Stimulated activated CD4-positive, alpha-beta T cell treated with anti-CD3 and anti-CD28 coated beads, Interleukin-1b, Interleukin-23, amount 100 ng/mL, for 4 hours (primary cell): ENCODE data around the gene MBP.

Experiments used
- DNase-seq, 2 donors: peaks; one replicate each; pipeline ENCODE4 v3.0.0-alpha.2; 2020; ENCODE audit warnings: low read depth in 2 of 2

MBP gene

DNA sequence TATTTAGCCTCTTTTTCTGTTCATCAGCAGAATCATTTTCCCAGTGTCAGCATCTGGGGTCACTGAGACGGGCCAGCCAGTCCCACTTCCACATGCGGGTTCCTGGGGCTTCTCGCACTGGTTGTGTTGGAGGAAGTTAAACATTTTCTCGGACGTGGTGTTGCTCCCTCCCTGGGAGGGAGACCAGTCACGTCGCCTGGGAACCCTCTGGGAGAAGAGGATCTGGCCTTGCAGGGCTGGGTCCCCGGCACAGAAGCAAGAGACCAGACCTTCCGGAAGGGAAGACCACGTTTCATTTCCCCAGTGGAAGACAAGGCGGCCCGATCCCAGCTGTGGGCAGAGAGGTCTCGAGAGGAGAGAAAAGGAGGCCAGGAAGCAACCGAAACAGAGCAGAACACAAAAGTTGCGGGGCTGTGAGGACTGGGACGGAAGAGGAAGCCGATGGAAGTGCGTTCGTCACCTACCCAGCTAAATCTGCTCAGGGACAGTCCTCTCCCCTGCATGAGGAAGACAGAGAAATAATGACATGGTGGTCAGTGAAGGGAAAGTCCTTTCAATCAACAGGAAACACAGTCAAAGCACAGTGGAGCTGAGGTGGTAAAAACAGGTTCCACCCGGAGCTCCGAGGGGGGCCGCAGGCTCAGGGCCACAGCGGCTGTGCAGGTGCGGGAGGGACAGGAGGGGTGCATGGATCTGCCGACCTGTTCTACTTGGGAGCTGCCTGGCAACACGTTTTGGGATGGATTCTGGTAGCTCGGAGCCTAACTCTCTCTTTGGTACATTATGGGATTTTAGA is 144.4 kb downstream of the MBP start:
- no peak for DNase-seq

DNA sequence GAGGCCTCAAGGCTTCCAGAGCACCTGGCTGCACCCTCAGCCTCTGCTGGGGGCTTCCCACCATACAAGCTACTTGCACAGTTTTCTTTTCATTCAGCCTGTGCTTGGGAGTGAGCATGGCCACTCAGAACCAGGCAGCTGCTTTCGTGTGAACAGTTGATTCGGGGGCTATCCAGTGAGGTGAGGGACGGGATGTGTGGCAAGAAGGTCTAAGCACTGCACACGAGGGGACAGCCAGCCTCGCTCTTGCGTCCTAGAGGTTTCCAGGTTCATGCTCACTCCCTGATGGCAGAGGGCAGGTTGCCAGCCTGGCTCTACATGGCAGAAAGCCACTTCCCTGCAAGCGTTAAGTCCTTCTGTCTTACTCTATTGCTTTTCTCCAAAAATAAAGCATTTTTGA is 146.2 kb downstream of the MBP start:
- no peak for DNase-seq

DNA sequence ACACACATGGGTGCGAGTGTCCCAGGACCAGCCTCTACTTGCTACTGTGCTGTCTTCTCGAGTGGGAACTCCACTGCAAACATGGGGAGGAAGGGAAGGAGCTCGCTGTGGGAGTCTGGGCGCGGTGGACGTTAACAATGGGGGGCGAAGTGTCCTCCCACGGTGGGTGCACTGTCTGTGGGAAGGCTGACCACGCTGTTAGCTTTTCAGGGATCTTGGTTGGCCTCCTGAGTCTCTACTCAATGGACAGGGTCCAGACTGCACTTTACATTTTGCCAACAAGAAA is 146.7 kb downstream of the MBP start:
- no peak for DNase-seq

DNA sequence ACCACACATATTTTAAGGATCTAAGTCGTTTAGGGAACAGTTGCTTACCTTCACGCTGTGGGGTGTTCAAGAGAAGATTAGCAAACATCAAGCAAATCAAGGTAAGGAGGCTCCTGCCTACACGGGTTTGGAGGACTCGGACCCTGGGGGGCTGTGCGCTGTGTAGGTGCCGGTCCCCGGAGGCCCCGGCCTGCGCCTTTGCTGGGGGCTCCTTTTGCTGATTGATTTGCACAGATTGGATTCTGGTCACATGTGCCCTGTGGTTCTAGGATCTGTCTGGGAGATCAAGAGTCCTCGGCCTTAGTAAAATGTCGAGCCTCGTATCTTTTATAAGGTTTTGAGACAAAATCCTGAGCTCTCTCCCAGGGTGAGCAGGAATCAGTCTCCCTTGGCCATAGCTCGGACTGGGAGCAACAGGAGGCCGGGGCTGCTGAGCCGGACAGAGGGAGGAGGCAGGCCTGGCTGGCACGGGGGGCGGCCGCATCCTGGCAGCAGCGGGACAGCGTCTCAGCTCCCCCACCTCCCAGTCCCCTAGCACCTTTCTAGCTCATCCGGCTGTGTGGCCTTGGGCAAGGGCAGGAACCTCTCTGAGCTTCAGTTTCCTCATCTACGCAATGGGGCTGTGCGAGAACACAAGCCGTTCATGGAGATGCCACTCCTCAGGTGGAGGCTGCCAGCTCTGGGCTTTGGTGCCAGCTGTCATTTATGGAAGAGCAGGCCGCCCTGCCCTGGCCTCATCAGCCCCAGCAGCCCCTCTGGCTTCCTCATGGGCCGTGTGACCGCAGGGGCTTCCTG is 147.2 kb downstream of the MBP start:
- no peak for DNase-seq

DNA sequence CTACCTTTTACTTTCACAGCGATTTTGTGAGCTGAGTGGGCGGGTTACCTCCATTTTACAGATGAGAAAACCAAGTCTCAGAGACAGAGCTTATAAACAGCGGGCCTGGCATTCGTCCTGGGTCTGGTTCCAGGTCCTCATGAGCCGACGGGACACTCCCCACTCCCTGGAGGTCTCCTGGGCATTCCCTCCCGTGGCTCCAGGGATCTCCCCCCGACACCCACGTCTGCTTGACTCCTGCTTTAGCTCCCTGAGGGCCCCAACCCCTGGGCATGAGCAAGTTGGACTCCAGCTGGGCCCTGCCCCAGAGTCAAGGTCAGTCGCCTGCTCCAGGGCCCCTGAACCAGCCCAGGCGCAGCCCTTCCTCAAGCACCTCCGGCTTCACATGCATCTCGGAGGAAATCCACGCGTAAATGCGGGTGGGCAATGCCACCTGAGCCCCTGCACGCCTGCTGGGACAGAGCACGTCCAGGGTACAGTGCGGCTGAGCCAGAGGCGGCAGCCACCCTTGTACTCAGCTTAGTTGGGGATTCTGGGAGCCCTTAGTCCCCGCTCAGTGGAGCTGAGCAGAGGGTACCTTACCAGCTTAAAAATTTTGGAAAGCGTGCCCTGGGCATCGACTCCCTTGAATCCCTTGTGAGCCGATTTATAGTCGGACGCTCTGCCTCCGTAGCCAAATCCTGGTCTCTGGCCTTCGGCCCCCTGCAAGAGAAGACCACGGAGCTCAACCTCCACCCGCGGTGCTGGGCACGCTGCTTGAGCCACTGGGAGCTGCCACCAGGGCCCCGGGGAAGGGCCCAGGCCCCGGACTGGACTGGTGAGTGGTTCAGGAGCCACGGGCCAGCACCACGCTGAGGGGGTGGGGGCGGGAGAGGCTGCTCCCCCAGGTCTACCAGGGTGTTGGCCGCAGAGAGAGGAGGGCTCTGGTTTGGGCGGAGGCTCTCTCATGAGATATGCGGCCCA is 148.1 kb downstream of the MBP start:
- no peak for DNase-seq

DNA sequence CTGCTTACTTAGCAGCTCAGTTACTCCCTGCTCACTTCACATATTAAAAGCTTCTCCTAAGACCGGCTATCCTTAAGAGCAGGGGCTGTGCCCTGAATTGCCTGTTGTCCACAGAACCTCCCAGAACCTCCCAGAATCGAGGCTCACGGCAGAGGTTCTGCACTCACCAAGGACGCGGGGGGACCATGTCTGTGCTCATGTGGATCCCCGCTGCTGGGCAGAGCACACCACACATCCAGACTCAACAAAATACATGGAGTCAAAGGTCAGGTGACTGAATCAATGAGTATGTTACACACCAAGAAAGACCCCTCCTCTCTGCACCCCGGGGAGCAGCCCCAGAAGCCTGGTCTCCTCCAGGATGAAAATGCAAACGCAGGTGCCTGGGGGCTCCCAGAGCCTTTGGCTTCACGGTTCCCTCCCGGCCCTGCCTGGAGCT is 149.0 kb downstream of the MBP start:
- no peak for DNase-seq

DNA sequence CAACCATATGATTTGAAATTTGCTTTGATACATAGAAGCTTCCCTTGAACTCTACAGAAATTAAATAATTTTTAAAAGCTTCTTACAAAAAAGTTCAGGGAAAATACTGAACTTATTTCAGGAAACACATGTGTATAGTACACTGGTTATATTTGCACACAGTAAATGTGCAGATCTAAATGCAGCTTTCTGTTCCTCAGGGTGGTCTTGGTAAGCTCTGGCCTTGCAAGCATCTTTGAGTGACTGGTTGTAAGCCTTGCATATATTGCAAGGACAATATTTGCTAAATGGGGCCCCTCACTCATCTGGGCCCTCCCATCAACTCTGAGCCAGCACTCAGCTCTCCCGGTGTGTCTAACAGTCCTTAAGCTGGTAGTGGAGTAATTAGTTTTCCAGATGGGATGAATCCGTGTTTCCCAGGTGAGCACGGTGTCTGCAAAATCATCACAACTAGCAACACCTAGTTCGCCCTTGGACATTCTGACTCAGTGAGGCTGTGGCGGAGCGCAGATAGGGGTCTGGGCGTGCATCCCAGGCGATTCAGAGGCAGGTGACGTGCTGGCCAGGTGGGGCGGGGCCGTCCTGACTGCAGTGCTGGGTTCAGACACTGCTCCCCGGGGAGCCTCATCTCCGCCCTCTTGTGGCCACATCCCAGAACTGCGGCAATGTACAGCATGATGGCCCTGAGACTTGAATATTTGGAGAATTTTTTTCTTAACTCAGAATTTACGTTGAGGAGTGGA is 149.6 kb downstream of the MBP start:
- DNase-seq: peak; percentile 80 to 84

DNA sequence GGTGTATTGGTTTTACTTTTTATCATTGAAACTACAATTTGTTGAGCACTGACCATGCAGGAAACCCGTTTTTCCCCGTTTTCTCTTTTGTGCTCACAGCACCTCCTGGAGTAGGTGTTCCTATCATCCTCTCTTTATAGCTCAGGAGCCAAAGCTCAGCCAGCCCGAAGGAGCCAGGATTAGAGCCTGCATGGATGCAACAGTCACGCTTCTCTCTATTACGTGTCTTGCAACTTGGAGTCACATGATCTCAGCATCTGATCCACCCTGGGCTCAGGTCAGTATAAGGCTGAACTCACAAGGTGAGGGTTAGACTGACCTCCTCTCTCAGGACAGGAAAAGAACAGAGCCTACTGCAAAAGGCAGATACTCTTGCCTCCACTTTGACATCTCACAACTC is 150.5 kb downstream of the MBP start:
- DNase-seq: no peak

DNA sequence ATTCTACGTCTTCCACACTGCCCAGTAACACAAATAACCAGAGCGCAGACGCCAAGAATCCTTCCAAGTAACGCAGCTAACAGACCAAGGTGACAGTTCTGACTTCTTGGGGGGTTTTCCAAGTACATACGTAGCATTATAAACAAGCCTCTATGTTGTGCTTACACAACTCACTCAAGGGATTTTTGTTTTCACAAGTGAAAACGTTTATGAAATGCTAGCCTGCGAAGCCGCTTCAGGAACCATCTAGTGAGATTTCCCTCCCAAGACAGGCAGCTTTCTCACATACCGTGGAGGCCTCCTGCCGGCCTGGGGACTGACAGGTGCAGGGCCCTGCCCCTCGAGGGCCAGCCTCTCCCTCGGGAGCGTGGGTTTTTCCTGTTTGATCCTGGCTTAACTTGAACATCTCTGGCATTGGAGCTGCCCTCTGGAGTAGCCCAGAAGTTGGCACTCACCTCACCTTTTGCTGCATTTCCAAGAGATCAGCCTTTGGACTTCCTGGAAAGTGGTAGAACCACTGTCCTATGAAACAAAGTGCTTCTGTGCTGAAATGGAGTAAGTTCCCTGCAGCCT is 151.1 kb downstream of the MBP start:
- no peak for DNase-seq

DNA sequence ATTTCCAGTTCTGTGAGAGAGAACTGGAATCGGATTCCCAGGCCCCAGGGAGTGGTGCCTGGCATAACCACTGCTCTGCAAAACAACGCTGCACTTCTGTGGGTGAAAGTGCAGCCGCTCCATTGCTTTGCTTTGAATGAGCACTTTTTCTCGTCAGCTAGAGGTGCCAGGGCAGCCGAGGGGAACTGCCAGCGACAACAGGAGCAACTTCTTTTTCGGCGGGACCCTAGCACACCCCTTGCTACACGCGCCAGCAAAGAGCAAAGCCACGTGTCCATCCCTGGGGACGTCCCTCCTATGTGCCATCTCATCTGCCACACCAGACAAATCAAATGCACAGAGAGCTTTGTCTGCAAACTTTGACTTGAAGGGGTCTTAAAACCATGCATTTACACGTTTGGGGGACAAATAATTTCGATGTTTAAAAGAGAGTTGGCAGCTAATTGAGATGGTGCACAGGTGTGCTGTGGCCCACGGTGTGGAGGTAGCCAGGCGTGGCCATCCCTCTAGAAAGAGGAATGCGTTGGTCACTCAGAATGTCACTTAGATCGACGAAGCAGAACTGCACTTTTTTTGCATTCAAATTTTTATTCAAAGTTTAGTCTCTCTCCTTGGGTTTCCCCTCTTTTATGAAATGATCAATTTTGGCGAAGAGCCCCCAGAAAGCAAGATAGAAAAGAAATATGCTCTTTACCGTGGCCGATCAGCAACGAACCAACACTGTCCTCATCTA is 151.8 kb downstream of the MBP start:
- DNase-seq: no peak

DNA sequence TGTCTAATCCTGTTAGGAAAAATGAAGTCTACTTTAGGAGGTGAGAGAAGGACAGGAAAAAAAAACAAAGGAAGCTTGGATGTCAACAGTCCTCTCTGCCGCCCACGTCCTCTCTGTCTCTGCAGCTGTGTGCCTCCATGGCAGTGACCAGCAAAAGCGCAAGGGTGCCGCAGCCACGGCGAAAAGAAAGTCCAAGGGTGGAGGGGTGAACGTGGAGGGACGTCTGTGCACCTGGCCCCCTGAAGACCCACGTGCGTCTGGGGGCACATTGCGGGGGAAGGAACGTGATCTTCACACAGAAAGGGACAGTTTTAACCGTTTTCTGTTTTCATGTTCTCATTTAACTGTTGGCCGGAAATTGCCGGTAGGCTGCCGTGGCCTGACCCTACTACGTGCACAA is 152.7 kb downstream of the MBP start:
- no peak for DNase-seq

DNA sequence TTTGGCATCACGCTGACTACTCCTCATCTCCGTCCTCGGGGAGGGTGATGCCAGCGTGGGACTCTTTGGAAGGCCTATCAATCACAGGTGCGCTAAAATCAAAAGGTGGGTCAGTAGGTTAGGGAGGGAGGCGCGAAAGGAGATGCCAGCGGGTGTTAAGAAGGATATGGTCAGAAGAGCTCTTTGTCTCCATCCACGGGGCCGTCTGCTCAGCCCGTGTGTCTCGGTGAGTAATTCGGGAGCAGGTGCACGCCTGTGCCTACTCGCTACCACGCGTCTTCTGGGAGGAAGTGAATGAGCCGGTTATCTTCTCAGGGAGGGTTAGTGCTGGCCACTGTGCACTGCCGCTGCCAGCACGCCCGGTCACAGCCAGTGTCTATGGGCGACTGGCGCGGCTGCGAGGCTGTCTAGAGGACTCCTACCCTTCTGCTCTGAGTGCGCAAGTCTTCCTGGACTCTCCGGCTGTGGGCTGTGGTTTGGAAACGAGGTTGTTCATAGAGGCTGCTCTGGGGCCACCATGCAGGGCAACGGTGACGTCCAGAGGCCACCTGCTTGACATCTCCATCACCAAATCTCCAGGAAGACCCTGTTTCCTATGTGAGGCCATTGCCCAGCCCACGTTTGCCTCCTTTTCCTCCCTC is 153.4 kb downstream of the MBP start:
- no peak for DNase-seq

DNA sequence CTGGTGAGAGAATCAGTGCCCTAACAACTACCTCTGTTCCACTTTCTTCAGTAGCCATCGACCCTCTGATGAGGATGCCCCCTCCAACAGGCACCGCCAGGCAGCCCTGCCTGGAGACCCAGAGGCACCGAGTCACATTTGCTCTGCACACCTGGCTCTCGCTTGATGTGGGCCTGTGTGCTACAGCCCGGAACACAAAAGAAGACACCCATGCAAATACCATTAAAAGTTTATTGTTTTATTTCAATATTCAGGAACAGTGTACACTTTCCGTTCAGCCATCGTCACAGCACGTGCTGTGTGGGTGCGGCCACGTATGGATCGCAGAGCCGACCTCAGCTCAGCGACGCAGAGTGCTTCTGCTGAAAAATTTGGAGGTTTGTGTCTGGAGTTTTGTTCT is 154.0 kb downstream of the MBP start:
- DNase-seq: no peak

DNA sequence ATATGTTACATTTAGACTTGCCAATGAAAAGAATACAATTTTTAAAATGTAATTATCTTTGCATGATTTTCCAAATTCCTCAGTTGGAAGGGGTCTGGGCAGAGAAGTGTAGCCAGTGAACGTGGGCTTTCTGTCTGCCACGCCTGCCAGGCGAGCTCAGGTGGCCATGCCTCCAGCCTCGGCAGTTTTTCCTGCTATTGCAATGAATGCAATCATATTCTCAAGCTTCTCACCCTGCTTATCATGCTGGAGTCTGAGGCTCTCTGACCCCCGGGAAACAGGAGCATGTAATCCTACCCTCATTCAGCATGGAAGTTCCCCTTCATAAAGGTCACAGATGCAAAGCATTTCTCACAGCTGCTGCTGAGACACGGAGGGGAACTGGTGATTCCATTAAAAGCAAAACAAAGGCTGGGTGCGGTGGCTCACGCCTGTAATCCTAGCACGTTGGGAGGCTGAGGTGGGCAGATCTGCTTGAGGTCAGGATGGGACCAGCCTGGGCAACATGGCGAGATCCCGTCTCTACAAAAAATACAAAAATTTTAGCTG is 154.8 kb downstream of the MBP start:
- DNase-seq: no peak

DNA sequence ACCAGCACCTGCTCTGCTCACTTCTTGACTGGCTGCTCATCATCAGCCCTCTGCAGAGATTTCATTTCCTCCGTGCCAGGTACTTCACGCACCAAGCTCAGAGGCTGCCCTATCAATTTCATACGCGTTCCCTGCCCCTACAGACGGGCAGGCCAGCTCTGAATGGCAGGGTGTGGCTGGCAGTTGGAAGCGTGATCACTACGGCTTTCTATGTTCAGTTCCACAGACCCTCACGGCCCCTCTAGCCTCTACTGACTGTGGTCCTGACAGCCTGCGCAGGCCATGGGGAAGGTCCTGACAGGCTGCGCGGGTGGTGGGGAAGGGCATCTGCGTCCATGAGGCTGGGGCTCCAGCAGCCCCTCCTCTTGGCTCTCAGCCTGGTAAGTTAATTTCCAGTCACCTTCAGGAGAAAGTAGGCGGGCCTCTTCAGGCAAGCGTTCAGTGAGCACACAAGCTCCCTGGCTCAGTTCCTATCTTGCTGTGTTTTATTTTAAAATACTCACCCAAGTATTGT is 155.4 kb downstream of the MBP start:
- DNase-seq: no peak

DNA sequence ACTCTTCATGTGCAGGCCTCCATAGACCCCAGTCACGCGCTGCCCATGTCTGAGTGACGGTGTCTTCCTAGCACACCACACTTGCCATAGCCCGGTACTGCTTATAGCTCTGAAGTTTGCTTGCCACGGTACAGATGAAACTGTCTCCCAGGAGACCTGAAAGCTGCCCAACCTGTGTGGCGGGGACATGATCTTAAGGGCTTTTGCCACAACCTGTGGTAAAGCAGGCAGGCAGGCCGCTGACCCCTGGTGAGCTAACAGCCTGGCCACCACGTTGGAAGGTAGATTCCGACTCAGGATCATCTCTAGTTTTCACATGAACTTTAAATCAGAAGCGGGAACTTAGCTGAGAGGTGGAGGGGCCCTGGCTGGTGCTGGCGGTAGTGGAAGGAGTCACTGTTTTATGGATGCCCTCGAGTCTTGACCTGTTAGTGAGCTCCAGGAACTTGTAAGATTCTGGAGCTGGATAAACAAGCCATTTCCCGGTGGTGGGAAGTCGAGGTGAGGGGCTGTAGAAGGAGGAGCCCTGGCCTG is 156.9 kb downstream of the MBP start:
- no peak for DNase-seq

DNA sequence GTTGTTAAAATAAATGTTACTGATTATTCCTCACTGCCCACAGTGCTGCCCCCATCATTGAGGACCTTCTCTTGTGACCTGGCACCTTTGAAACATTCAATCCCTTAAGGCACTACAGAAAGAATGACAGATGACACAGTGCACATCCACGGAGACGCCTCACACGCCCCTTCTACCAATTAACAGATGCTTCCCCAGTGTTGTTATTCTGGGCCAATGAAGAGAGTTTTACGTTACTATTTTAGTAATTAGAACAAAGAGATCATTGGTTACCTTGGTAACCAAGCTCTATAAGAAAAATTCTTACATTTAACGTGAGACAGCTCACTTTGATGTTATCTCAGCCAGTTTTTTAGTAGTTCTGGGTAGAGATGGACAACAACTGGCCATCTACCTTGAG is 158.2 kb downstream of the MBP start:
- DNase-seq: no peak

DNA sequence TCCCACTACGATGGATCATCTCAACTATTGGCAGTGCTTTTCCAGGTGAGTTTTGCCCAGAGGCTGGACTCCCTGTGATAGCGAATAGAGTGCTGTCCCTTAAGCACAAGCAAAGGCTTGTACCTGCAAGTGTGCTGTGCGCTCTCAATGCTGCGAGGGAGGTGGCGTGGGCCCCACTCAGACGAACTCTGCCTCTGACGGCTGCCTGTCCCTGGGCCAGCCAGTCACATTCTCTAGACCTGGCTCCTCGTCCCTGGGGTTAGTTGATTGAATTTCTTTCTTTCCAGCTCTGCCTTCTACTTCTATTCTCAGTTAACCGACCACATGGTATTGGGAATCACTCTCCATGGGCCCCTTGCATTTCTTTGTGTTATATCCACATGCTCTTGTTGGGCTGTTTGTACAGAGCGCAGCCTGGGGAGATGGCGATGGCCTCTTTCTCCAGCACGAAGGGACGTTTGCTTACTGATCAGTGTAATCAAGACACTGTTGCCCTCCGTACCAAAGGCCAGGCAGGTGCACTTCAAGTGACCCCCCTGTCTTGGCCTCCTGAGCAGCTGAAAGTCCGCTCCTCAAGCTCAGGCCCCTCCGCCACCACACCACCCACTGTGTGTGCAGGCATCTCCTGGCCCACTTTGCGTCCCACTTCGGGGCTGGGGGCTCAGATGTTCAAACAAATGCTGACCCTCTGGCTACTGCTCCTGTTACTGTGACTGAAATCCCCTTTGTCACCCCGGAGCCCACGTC is 158.9 kb downstream of the MBP start:
- no peak for DNase-seq
